GM12891 (cell line): Measurements from ENCODE around the gene PPP1R12A.

Source experiments
- POLR2A ChIP-seq: IDR thresholded peaks from 2 replicates; pipeline ENCODE4 v1.6.1; 2011; ENCODE audit warnings: low read depth, low read length, control low read depth
- POLR2AphosphoS5 ChIP-seq: IDR thresholded peaks from 2 replicates; pipeline ENCODE4 v1.6.1; 2011; ENCODE audit warnings: low read depth, low read length, control low read depth
- TAF1 ChIP-seq: IDR thresholded peaks from 2 replicates; pipeline ENCODE4 v1.6.1; 2011; ENCODE audit warnings: low read depth, low read length, control low read depth

DNA sequence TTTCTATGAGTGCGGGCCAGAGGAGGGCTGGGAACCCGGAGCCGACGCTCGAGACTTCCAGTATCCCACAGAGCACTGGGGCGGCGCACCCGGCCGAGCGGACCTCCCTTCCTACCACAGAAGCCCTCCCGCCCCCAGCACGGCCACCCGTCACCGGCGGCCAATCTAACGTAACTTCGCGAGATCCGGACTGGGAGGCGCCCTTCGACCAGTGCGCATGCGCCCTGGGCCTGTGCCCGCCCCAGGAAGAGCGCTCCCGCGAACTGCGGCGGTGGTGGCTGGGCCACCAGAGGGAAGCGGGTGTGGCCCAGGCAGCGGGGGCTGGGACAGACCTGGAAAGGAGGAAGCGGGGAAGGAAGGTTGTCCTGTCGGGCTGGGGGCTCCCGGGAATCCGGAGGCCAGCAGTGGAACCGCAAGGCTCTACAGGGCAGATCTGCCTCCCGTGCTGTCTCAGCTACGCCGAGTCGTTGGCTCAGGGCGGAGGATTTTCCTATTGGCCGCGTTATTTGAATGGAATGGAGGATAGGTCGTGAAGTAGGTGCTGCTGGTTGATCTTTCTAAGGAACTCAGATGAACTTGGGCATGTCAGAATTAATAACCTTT lies at the start of gene PPP1R12A:
- TF ChIP-seq POLR2AphosphoS5: peak; percentile 96
- peak; percentile 92 for TF ChIP-seq POLR2A
- peak; percentile 74 for TF ChIP-seq TAF1
